ENCODE measurements around the gene TXK.
A peak's percentile ranks its signal among the peaks of the same experiment; 100 is the strongest.
"Not testable (repeated sequence)": the region's sequence is repeated elsewhere in the genome, so short reads cannot be mapped to it uniquely, and the experiment has no call there.

Gene TXK

GRCh38 chr4:48134081-48134480, at the start of gene TXK:
TSS of gene TXK (minus strand) at chr4:48134250. CDS start at chr4:48134170, 80 bp downstream.
- Mint-ChIP-seq H3K27ac (peak within 1 kb of the TSS; percentile 93), H3K27me3 (ENCODE audit: low read depth) (no peaks in the 10 kb centered on the region), H3K4me3 (peak within 1 kb of the TSS; percentile 87), H3K9me3 (no peaks in the 10 kb centered on the region), H3K4me1 (ENCODE audit: low read depth) (peaks cover 75% of the 10 kb centered on the region), H3K36me3 (ENCODE audit: low read depth) (peaks cover 23% of the 10 kb centered on the region)
- DNase-seq (ENCODE audit: low spot score): no peak

GRCh38 chr4:48180234-48180633, 46.2 kb upstream of the TXK start:
- Mint-ChIP-seq H3K27ac (no peak overlapping the region), H3K27me3 (ENCODE audit: low read depth) (no peaks in the 10 kb centered on the region), H3K36me3 (ENCODE audit: low read depth) (no peaks in the 10 kb centered on the region), H3K9me3 (peaks cover 9% of the 10 kb centered on the region), H3K4me1 (ENCODE audit: low read depth) (peaks cover 3% of the 10 kb centered on the region), H3K4me3 (no peak overlapping the region)
- DNase-seq (ENCODE audit: low spot score): no peak

- H3K9me3 Mint-ChIP-seq: peaks cover 9% of the 10 kb centered on the region
- H3K27me3 Mint-ChIP-seq (ENCODE audit: low read depth): no peaks in the 10 kb centered on the region
- no peak overlapping the region for H3K27ac Mint-ChIP-seq
- peaks cover 3% of the 10 kb centered on the region for H3K4me1 Mint-ChIP-seq (ENCODE audit: low read depth)
- no peaks in the 10 kb centered on the region for H3K36me3 Mint-ChIP-seq (ENCODE audit: low read depth)
- H3K4me3 Mint-ChIP-seq: no peak overlapping the region
- DNase-seq (ENCODE audit: low spot score): no peak
Measured at GRCh38 chr4:48178931-48179330, 44.9 kb upstream of the TXK start.

DNA sequence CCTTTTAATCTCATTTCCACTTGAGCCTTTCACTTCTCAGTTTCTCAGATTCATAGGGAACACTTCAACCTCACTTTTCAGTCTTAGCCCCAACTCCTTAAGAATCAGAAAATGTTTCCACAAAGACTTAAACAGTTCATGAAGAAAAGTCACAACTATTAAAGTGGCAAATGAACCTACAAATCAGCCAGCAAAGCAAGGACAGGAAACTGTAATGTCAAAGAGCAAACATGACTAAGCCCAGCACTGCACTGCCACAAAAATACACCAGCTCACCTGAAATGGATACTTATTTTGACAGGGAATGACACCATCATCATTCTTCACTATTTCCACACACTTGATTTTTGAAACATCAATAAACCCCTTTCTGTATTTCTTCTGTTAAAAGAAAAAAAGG, 41.8 kb upstream of the TXK start:
- peaks cover 8% of the 10 kb centered on the region for H3K4me1 Mint-ChIP-seq (ENCODE audit: low read depth)
- no peak overlapping the region for H3K27ac Mint-ChIP-seq
- no peaks in the 10 kb centered on the region for H3K36me3 Mint-ChIP-seq (ENCODE audit: low read depth)
- no peak for DNase-seq (ENCODE audit: low spot score)
- no peak overlapping the region for H3K4me3 Mint-ChIP-seq
- no peaks in the 10 kb centered on the region for H3K27me3 Mint-ChIP-seq (ENCODE audit: low read depth)
- peaks cover 9% of the 10 kb centered on the region for H3K9me3 Mint-ChIP-seq

DNA sequence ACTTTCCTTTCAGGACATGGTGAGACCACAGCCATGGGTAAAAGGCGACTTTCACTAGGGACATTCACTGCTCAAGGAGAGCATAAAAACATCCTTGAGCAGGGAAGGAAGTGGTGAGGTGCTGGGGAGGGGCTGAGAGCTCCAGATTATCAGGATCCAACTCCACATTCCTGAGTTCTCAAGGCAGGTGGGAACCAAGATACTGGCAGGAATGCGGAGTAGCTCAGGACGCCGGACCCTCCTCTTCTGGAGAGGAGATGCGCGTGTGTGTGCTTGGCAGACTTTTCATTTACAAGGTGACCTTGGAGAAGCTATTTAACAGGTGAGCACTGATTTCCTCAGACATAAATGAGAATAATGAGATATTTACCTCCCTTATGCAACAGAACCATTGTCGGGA, 41.3 kb upstream of the TXK start:
- Mint-ChIP-seq H3K27me3 (ENCODE audit: low read depth) (no peaks in the 10 kb centered on the region), H3K4me1 (ENCODE audit: low read depth) (peaks cover 8% of the 10 kb centered on the region), H3K27ac (no peak overlapping the region), H3K36me3 (ENCODE audit: low read depth) (no peaks in the 10 kb centered on the region), H3K9me3 (peaks cover 9% of the 10 kb centered on the region), H3K4me3 (no peak overlapping the region)
- no peak for DNase-seq (ENCODE audit: low spot score)

DNA sequence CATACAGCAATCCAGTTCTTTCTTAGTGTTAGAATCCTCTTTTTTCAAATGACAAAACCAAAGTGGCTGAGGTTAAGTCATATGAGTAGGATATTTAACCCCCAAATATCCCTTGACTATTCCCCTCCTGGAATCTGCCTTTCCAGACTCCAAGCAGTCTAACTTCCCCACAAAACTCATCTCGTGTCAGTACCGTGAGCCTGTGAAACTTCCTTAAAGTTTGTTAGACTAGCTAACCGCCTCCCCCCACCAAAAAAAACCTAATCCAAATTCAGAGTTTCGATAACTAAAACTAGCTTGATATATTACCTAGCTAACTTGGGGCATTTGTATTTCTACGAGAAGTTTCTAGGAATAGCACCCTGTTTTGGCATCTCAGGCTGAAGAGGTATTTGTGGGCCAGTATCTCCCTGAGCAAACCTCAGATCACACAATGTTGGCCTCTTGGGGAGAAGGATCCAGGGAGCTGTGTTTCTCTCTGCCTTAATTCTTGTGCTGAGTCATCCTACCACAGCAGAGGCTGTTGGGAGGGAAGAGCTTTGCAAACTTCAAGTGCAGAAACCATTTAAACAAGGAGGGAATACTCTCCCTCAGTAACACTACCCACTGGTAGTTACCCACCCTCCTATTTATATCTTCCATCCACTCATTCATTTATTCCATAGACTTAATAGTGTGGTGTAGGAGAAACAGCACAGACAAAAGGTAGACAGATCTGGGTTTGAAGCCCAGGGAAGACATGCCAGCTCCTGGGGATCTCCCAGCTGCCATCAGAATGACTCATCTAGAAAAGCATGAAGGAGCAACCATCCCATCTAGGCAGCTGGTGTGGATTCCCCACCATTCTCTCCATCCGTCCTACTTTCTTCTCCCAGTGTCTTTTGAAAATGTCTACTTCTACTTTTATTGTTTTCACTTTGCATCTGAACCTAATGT, 39.3 kb upstream of the TXK start:
- Mint-ChIP-seq H3K9me3 (peaks cover 9% of the 10 kb centered on the region), H3K4me1 (ENCODE audit: low read depth) (peaks cover 8% of the 10 kb centered on the region), H3K27ac (no peak overlapping the region), H3K36me3 (ENCODE audit: low read depth) (no peaks in the 10 kb centered on the region), H3K27me3 (ENCODE audit: low read depth) (no peaks in the 10 kb centered on the region), H3K4me3 (no peak overlapping the region)
- DNase-seq (ENCODE audit: low spot score): no peak

DNA sequence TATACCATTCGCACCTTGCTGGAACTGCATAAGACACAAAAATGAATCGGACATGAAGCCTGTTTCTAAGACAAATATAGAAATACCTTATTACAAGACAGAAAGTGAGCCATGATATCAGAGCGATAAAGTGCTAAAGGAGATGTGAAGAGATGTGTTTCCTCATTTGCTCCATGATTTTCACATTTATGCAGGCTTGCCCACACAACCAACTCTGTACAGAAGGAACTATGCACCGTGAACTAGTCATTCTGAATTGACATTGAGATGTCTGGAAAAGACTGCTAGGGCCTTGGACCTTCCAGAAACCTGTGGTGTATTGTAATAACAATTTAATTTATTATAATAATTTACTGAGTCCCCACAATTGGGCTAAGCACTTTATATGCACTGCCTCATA, 38.6 kb upstream of the TXK start:
- Mint-ChIP-seq H3K9me3 (peaks cover 3% of the 10 kb centered on the region), H3K27me3 (ENCODE audit: low read depth) (no peaks in the 10 kb centered on the region), H3K4me1 (ENCODE audit: low read depth) (peaks cover 12% of the 10 kb centered on the region), H3K4me3 (no peak overlapping the region), H3K27ac (no peak overlapping the region), H3K36me3 (ENCODE audit: low read depth) (peaks cover 1% of the 10 kb centered on the region)
- no peak for DNase-seq (ENCODE audit: low spot score)

GRCh38 chr4:48169636-48170035, 35.6 kb upstream of the TXK start:
- Mint-ChIP-seq H3K36me3 (ENCODE audit: low read depth) (peaks cover 4% of the 10 kb centered on the region), H3K9me3 (no peaks in the 10 kb centered on the region), H3K27ac (no peak overlapping the region), H3K27me3 (ENCODE audit: low read depth) (peaks cover 6% of the 10 kb centered on the region), H3K4me1 (ENCODE audit: low read depth) (peaks cover 11% of the 10 kb centered on the region), H3K4me3 (no peak overlapping the region)
- no peak for DNase-seq (ENCODE audit: low spot score)

DNA sequence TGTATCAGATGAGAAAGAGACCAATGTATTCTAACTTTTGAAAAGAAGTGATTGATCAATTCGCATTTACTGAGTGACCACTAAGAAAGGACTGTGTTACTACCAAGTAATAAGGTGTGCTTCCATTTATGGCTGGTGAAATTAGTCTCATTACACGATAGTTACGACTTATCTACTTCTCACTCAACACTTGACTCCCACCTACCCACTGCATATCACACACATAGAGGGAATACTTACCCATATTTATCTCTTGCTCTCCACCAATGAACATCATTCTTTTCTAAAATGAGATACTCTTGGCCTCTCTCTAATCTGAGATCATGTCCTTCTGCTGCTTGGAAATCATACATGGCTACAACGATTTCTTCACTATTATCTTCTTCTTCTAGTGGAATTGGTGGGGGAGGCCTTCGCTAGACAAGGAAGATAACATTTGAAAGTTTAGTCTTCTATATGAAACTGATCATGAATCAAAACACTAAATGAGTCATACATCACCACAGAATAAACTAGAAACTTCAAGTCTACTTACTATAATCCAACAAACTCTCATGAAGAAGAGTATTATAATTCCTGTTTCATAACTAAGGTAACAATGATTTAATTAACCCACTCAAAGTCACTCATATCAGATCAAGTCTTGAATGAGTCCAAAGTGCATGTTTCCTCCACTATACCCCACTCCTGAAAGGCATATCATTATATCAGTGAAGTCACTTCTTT, 33.7 kb upstream of the TXK start:
- H3K27ac Mint-ChIP-seq: no peak overlapping the region
- H3K9me3 Mint-ChIP-seq: no peaks in the 10 kb centered on the region
- no peak for DNase-seq (ENCODE audit: low spot score)
- peaks cover 4% of the 10 kb centered on the region for H3K36me3 Mint-ChIP-seq (ENCODE audit: low read depth)
- peaks cover 6% of the 10 kb centered on the region for H3K27me3 Mint-ChIP-seq (ENCODE audit: low read depth)
- peaks cover 5% of the 10 kb centered on the region for H3K4me1 Mint-ChIP-seq (ENCODE audit: low read depth)
- H3K4me3 Mint-ChIP-seq: no peak overlapping the region

DNA sequence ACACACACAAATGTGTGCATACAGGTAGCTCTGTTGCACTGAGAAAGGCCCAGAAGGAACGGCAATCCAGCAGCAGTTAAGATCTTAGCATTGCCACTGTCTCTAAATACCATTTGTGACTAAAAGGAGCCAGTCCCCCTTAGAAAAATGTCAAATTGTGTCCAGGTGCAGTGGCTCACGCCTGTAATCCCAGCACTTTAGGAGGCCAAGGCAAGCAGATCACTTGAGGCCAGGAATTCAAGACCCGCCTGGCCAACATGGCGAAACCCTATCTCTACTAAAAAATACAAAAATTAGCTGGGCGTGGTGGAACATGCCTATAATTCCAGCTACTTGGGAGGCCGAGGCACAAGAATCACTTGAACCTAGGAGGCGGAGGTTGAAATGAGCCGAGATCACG, 30.5 kb upstream of the TXK start:
- not testable (repeated sequence) for H3K9me3 Mint-ChIP-seq; H3K27ac Mint-ChIP-seq; DNase-seq (ENCODE audit: low spot score); H3K27me3 Mint-ChIP-seq (ENCODE audit: low read depth); H3K36me3 Mint-ChIP-seq (ENCODE audit: low read depth); H3K4me3 Mint-ChIP-seq
- peaks cover 14% of the 10 kb centered on the region for H3K4me1 Mint-ChIP-seq (ENCODE audit: low read depth)

GRCh38 chr4:48163746-48164145, 29.7 kb upstream of the TXK start:
- Mint-ChIP-seq H3K27ac (no peak overlapping the region), H3K9me3 (no peaks in the 10 kb centered on the region), H3K36me3 (ENCODE audit: low read depth) (peaks cover 5% of the 10 kb centered on the region), H3K4me1 (ENCODE audit: low read depth) (peaks cover 14% of the 10 kb centered on the region), H3K4me3 (no peak overlapping the region), H3K27me3 (ENCODE audit: low read depth) (peaks cover 6% of the 10 kb centered on the region)
- DNase-seq (ENCODE audit: low spot score): no peak

GRCh38 chr4:48162162-48162561, 28.1 kb upstream of the TXK start:
- no peak overlapping the region for H3K27ac Mint-ChIP-seq
- H3K9me3 Mint-ChIP-seq: peaks cover 5% of the 10 kb centered on the region
- peaks cover 6% of the 10 kb centered on the region for H3K27me3 Mint-ChIP-seq (ENCODE audit: low read depth)
- H3K4me1 Mint-ChIP-seq (ENCODE audit: low read depth): peaks cover 9% of the 10 kb centered on the region
- peaks cover 6% of the 10 kb centered on the region for H3K36me3 Mint-ChIP-seq (ENCODE audit: low read depth)
- peak; percentile 16 for DNase-seq (ENCODE audit: low spot score)
- H3K4me3 Mint-ChIP-seq: no peak overlapping the region

DNA sequence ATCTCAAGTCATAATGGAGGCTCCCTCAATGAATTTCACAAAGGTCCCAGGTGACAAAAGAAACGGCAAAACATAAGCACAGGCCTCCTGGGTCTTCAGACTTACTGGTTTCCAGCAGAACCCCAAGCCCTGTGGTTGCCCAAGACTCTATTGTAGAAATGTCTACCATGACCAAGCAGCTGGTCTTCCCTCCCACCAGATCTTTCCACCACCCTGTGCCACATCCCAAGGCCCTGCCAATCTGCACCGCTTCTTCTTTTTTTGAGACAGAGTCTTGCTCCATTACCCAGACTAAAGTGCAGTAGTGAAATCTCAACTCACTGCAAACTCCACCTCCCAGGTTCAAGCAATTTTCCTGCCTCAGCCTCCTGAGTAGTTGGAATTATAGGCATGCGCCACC, 23.2 kb upstream of the TXK start:
- no peak overlapping the region for H3K27ac Mint-ChIP-seq
- H3K27me3 Mint-ChIP-seq (ENCODE audit: low read depth): no peaks in the 10 kb centered on the region
- DNase-seq (ENCODE audit: low spot score): no peak
- peaks cover 31% of the 10 kb centered on the region for H3K9me3 Mint-ChIP-seq
- no peak overlapping the region for H3K4me3 Mint-ChIP-seq
- H3K4me1 Mint-ChIP-seq (ENCODE audit: low read depth): peaks cover 6% of the 10 kb centered on the region
- peaks cover 7% of the 10 kb centered on the region for H3K36me3 Mint-ChIP-seq (ENCODE audit: low read depth)

DNA sequence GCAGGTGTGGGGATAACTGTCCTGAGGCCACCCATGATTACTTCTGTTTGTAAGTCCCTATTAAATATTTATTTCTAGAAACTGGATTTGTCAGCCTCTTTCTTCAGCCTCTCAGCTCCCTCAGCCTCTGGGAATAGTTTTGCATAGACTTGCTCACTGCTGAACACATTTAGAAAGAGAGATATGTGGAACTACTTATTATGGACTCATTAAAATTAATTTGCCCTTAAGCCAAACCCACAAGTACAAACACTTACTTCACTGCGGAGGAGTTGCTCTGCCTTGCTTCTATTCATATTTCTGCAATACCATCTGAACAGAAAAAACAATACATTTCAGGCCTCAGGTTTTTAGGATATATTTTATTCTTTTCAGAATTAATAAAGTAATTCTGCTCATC, 22.4 kb upstream of the TXK start:
- Mint-ChIP-seq H3K36me3 (ENCODE audit: low read depth) (peaks cover 7% of the 10 kb centered on the region), H3K27ac (no peak overlapping the region), H3K4me1 (ENCODE audit: low read depth) (peaks cover 2% of the 10 kb centered on the region), H3K9me3 (peaks cover 31% of the 10 kb centered on the region), H3K27me3 (ENCODE audit: low read depth) (no peaks in the 10 kb centered on the region), H3K4me3 (no peak overlapping the region)
- no peak for DNase-seq (ENCODE audit: low spot score)
